Measurements from ENCODE around the gene RPTOR. TPM values are rescaled to one million over a fixed set of nuclear protein-coding genes. Genes with fewer than 3 reads are reported as not detected.

RPTOR gene
- total RNA-seq, 1 donor = 27.9 TPM

GRCh38 chr17:80676096-80676466 is 131.4 kb downstream of the RPTOR start:
- no peak overlapping the region for H3K4me2 ChIP-seq (ENCODE audit: insufficient read depth, low read length)
- no peaks in the 10 kb centered on the region for H3K36me3 ChIP-seq (ENCODE audit: insufficient read depth, low read length)
- no peak overlapping the region for H3K27ac ChIP-seq (ENCODE audit: low read depth, low read length)
- H3K79me2 ChIP-seq (ENCODE audit: insufficient read depth, low read length) = peaks cover 40% of the 10 kb centered on the region
- H3K4me3 ChIP-seq (ENCODE audit: insufficient read depth, low read length) = no peak overlapping the region
- TF ChIP-seq CTCF (IDR thresholded peaks at IDR 0.05; ENCODE audit: extremely low read depth, low read depth, low read length) = no peak
- H4K20me1 ChIP-seq (ENCODE audit: insufficient read depth, low read length) = no peaks in the 10 kb centered on the region
- H3K9me3 ChIP-seq (ENCODE audit: low read depth, low read length) = no peaks in the 10 kb centered on the region
- no peaks in the 10 kb centered on the region for H3K27me3 ChIP-seq (ENCODE audit: insufficient read depth, low read length)
- peaks cover 13% of the 10 kb centered on the region for H3K4me1 ChIP-seq (ENCODE audit: insufficient read depth, low read length)
- no peak overlapping the region for H2AFZ ChIP-seq (ENCODE audit: low read length)
- no peak for DNase-seq (ENCODE audit: insufficient read length, low spot score, missing footprints)

GRCh38 chr17:80676564-80676963 is 131.9 kb downstream of the RPTOR start:
- Histone ChIP-seq H4K20me1 (ENCODE audit: insufficient read depth, low read length) (no peaks in the 10 kb centered on the region), H3K4me2 (ENCODE audit: insufficient read depth, low read length) (no peak overlapping the region), H2AFZ (ENCODE audit: low read length) (no peak overlapping the region), H3K79me2 (ENCODE audit: insufficient read depth, low read length) (peaks cover 37% of the 10 kb centered on the region), H3K4me3 (ENCODE audit: insufficient read depth, low read length) (no peak overlapping the region), H3K27me3 (ENCODE audit: insufficient read depth, low read length) (no peaks in the 10 kb centered on the region), H3K9me3 (ENCODE audit: low read depth, low read length) (no peaks in the 10 kb centered on the region), H3K4me1 (ENCODE audit: insufficient read depth, low read length) (peaks cover 11% of the 10 kb centered on the region), H3K27ac (ENCODE audit: low read depth, low read length) (no peak overlapping the region), H3K36me3 (ENCODE audit: insufficient read depth, low read length) (no peaks in the 10 kb centered on the region)
- TF ChIP-seq CTCF (IDR thresholded peaks at IDR 0.05; ENCODE audit: extremely low read depth, low read depth, low read length) = no peak
- DNase-seq (ENCODE audit: insufficient read length, low spot score, missing footprints) = no peak

- Histone ChIP-seq H4K20me1 (ENCODE audit: insufficient read depth, low read length) (no peaks in the 10 kb centered on the region), H3K4me2 (ENCODE audit: insufficient read depth, low read length) (no peak overlapping the region), H3K36me3 (ENCODE audit: insufficient read depth, low read length) (no peaks in the 10 kb centered on the region), H3K79me2 (ENCODE audit: insufficient read depth, low read length) (peaks cover 39% of the 10 kb centered on the region), H3K4me1 (ENCODE audit: insufficient read depth, low read length) (peaks cover 11% of the 10 kb centered on the region), H3K27ac (ENCODE audit: low read depth, low read length) (no peak overlapping the region), H3K9me3 (ENCODE audit: low read depth, low read length) (no peaks in the 10 kb centered on the region), H3K27me3 (ENCODE audit: insufficient read depth, low read length) (no peaks in the 10 kb centered on the region), H3K4me3 (ENCODE audit: insufficient read depth, low read length) (no peak overlapping the region), H2AFZ (ENCODE audit: low read length) (no peak overlapping the region)
- TF ChIP-seq CTCF (IDR thresholded peaks at IDR 0.05; ENCODE audit: extremely low read depth, low read depth, low read length) = no peak
- no peak for DNase-seq (ENCODE audit: insufficient read length, low spot score, missing footprints)
Observed at GRCh38 chr17:80677214-80677756, 132.6 kb downstream of the RPTOR start.

DNA sequence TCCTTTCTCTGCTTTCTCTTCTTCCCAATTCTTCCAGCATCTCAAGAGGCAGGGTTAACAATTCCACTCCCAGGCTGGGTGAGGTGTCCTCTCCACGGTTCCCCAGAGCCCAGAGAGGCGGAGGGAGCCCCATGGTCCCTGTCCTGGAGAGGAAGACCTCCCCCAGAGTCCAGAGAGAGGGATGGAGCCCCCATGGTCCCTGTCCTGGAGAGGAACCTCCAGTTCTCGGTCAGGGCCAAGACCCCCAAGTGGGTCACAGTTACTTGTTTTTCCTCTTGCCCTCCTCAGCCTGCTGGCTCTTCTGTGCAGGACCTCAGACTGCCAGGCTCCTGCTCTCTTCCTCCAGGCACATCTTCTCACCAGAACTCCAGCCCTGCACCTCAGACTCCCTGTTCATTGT is 135.2 kb downstream of the RPTOR start:
- Histone ChIP-seq H3K79me2 (ENCODE audit: insufficient read depth, low read length) (peaks cover 36% of the 10 kb centered on the region), H3K36me3 (ENCODE audit: insufficient read depth, low read length) (no peaks in the 10 kb centered on the region), H3K27ac (ENCODE audit: low read depth, low read length) (no peak overlapping the region), H3K4me3 (ENCODE audit: insufficient read depth, low read length) (no peak overlapping the region), H2AFZ (ENCODE audit: low read length) (no peak overlapping the region), H3K9me3 (ENCODE audit: low read depth, low read length) (no peaks in the 10 kb centered on the region), H4K20me1 (ENCODE audit: insufficient read depth, low read length) (no peaks in the 10 kb centered on the region), H3K4me2 (ENCODE audit: insufficient read depth, low read length) (no peak overlapping the region), H3K27me3 (ENCODE audit: insufficient read depth, low read length) (no peaks in the 10 kb centered on the region), H3K4me1 (ENCODE audit: insufficient read depth, low read length) (peaks cover 11% of the 10 kb centered on the region)
- no peak for DNase-seq (ENCODE audit: insufficient read length, low spot score, missing footprints)
- TF ChIP-seq CTCF (IDR thresholded peaks at IDR 0.05; ENCODE audit: extremely low read depth, low read depth, low read length) = no peak
